LNCAP (cell line): ENCODE data around the gene IGSF22.

ENCODE experiments used
- CTCF ChIP-seq: fragments of 450-650 bp; IDR thresholded peaks from 2 replicates; pipeline ENCODE4 v1.5.1; 2017; ENCODE audit warnings: mild to moderate bottlenecking

The IGSF22 gene

GRCh38 chr11:18710545-18710944 lies 15.4 kb downstream of the IGSF22 start:
- no peak for TF ChIP-seq CTCF

GRCh38 chr11:18709414-18709813 lies 16.6 kb downstream of the IGSF22 start:
- no peak for TF ChIP-seq CTCF

- TF ChIP-seq CTCF: no peak
These were observed 18.1 kb downstream of the IGSF22 start for GRCh38 chr11:18707811-18708340.

- TF ChIP-seq CTCF: no peak
These were observed 19.4 kb downstream of the IGSF22 start for GRCh38 chr11:18706330-18707243.

GRCh38 chr11:18705651-18706281 lies 20.2 kb downstream of the IGSF22 start:
- TF ChIP-seq CTCF: no peak

- TF ChIP-seq CTCF: no peak
These were observed 21.3 kb downstream of the IGSF22 start for GRCh38 chr11:18704698-18705097.

GRCh38 chr11:18704045-18704645 lies 21.8 kb downstream of the IGSF22 start:
- no peak for TF ChIP-seq CTCF
